SH-SY5Y (cell line): Measurements from ENCODE around the gene PCDH9.

Source experiments
- GATA2 ChIP-seq: IDR thresholded peaks from 2 replicates; pipeline ENCODE4 v1.6.1; 2011; ENCODE audit warnings: mild to moderate bottlenecking, low read depth, low read length
- GATA3 ChIP-seq: IDR thresholded peaks from 2 replicates; pipeline ENCODE4 v1.6.1; 2011; ENCODE audit warnings: low read depth, mild to moderate bottlenecking, low read length, moderate library complexity

Gene PCDH9

DNA sequence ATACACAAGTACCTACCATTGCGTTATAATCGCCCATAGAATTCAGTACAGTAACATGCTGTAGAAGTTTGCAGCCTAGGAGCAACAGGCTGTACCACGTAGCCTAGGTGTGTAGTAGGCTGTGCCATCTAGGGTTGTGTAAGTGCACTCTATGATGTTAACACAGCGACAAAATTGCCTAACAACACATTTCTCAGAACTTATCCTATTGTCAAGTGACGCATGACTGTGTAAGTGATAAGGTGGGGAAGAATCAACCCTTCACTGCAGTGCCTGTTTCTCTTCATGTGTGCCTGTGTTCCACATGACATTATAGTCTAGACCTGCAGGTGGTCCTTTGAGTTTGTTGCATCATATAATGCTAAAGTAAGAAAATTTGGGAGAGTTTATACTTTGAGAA lies 94.0 kb downstream of the PCDH9 start:
- no peak for TF ChIP-seq GATA3
- TF ChIP-seq GATA2, result no peak

DNA sequence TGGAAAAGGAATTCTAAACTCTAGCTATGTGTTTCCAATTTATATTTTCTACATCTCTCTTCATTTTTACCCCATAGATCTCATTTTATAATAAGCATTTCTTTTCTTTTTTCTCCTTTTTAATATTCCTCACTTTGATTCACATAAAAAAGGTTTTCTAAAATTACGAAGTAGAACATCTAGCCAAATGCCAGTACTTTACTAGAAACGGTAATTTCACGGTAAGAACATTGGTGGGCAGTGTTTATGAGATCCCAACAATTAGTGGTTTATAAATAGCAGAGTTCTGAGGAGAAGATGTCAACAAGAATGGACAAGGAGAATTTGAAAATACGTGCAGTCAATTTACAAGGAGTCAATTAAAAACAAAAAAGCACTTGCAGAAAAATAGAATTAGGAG lies 94.8 kb downstream of the PCDH9 start:
- no peak for TF ChIP-seq GATA2
- no peak for TF ChIP-seq GATA3

- TF ChIP-seq GATA3, result no peak
- TF ChIP-seq GATA2, result no peak
Observed at GRCh38 chr13:67134417-67135129, 95.6 kb downstream of the PCDH9 start.

- TF ChIP-seq GATA3, result no peak
- TF ChIP-seq GATA2, result peak; percentile 26; the same call in 1 of the 2 replicates
Observed at GRCh38 chr13:67133476-67133875, 96.7 kb downstream of the PCDH9 start.

DNA sequence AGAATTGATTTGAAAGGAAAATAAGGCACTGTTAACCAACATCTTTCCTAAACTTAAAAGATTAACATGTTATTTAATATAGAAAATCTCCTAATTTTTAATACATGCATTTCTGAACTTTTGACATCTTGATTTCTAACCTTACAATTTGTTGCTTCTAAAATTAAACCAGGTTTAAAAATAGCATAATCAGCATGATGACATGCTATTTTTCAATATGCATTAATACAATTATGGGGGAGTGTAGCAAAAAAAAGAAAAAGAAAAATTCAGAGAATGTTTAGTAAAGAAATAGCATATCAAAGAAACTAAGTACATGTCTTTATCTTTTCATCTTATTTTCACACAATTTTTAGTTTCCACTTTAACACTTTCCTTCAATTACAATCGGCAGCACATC lies 98.7 kb downstream of the PCDH9 start:
- TF ChIP-seq GATA3 (no peak), GATA2 (no peak)

GRCh38 chr13:67130444-67130843 lies 99.7 kb downstream of the PCDH9 start:
- no peak for TF ChIP-seq GATA3
- no peak for TF ChIP-seq GATA2

DNA sequence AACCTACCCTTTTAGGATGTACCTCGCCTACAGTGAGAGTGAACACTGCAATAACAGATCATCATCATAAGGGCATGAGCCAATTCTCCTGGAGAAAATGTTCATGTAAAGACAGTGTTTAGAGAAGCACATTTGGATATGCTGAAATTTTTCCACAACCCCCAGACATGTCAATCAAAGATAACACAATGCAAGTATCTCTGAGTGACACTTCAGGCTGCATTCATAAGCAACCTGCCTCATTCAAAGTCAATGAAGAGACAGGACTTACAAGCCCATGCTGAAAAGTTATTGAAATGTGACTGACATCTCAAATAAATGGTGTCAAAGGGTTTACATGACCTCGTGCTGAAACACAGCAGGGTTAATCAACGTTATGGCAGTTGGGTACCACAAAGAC lies 102.0 kb downstream of the PCDH9 start:
- TF ChIP-seq GATA3, result no peak
- no peak for TF ChIP-seq GATA2

- no peak for TF ChIP-seq GATA3
- TF ChIP-seq GATA2, result no peak
Observed at GRCh38 chr13:67125681-67126080, 104.5 kb downstream of the PCDH9 start.

DNA sequence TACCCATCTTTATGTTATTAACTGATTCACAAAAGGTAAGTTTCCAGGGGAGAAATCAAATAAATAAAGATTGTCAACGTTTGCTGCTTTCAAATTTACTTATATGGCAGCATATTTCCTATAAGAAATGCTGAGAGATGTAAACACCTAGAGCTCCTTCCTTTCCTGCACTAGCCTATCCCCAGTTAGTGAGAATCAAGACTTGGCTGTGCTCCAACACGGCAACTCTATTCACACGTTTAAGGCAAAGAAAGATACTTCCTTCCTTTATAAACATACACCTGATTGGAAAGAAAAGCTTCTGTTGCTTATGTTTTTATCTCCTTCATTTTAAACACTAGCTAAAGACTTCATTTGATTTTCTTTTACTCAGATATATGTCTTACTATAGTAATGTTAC lies 107.0 kb downstream of the PCDH9 start:
- no peak for TF ChIP-seq GATA2
- no peak for TF ChIP-seq GATA3

DNA sequence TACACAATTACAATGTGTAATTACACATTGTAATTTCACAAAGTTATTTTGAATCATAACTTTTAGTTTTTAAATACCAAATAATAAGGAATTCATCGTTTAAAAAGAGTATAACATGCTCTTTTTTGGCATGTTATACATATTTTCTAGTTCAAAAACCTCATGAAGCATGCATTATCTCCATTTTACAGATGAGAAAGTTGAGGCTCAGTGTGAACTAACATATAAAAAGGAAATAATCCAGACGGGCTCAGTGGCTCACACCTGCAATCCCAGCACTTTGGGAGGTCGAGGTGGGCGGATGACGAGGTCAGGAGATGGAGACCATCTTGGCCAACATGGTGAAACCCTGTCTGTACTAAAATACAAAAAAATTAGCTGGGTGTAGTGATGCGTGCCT lies 107.9 kb downstream of the PCDH9 start:
- TF ChIP-seq GATA2 (no peak), GATA3 (no peak)

DNA sequence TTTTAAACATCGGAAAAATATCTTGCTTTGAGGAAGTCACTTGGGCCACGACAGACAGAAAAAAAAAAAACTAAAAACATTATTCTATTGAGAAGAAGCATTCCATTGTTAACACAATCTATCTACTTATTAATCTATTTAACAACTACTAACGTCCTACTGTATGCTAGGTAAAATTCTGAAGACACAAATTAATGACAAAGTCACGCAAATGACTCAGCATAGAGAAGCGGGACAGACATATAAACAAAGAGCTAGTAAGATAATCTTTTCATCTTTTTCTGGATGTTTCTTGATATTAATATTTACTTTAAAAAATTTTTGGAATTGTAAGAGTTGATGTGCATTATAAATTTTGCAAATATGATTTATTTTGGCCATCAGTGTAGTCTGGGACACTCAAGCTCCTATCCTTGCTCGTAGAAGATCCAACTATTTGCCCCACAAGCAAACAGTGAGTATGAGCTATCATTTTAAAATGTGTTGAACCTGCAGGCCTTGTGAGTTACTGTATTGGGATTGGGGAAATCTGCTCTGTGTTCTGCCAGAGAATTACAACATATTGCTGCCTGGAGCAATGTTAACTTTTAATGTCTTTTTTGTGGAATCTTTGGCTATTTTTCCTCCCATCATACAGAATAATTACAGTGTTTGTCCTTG lies 109.1 kb downstream of the PCDH9 start:
- TF ChIP-seq GATA2 (no peak), GATA3 (no peak)

DNA sequence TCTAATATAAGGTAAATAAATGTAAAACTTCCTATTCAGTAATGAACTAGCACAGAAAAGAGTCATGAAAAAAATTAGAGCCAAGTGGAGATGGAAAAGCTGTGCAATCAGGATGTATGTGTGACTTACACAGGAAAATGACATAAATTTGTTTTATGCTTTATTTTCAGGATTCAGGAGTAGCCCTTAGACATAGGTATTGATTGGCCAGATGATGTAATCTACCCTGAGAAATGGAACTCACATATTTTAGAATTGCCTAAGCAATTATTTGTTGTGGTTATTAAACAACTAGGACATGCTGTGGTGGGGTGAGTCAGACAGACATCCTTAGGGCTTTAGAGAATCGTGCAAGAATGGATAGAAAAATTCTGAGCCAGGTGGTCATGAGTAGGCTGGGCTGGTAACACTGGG lies 110.6 kb downstream of the PCDH9 start:
- TF ChIP-seq GATA3 (no peak), GATA2 (no peak)

GRCh38 chr13:67118277-67118676 lies 111.9 kb downstream of the PCDH9 start:
- no peak for TF ChIP-seq GATA3

DNA sequence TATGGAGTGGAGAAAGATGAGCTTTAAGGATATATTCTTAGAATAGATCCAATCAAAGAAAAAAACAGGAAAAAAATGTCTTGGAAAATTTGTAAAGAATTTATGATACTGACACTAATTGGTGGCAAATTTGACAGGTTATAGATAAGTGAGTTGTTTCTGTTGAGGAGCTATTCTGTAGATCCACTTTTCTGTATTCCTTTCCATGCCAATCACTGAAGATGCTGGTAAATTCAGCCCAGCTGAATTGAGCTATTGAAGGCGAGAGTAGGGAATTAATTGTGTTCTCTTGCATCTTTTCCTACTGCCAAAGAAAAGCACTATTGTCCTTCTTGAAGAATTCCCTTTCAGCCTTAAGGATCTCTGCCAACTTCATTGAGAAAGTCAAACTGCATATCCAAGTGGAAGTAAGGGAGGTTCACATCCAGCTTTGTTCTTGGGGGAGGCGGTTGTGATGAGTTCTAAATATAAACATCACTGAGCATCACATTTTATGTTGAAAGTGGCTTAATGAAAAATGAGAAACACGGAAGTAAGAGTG lies 113.1 kb downstream of the PCDH9 start:
- TF ChIP-seq GATA3 (no peak), GATA2 (no peak)

GRCh38 chr13:67107979-67108378 lies 122.2 kb downstream of the PCDH9 start:
- no peak for TF ChIP-seq GATA3
- TF ChIP-seq GATA2, result no peak
